ENCODE results near the gene CCDC60. TPM values are rescaled to one million over a fixed set of nuclear protein-coding genes. Genes with fewer than 3 reads are reported as not detected.

The CCDC60 gene
- total and polyA plus RNA-seq, 12 donors: not detected

DNA sequence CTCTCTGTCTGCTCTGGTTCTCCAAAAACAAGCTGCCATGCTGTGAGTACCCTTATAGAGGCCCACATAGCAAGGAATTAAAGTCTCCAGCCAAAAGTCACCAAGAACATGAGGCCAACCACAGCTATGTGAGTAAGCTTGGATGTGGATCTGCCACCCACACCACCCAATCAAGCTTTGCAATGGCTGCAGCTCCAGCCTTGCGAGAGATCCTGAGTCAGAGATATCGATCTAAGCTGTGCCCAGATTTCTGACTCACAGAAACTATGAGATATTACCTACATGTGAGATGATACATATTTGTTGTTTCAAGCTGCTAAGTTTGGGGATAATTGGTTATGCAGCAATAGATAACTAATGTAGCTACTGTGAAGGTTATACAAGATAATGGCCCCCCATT lies 243.6 kb downstream of the CCDC60 start:
- Histone ChIP-seq H3K36me3 (replicated peaks in 1 of 2) (no peaks in the 10 kb centered on the region), H3K4me1 (replicated peaks in 1 of 2) (no peaks in the 10 kb centered on the region), H3K9me3 (replicated peaks in 1 of 3) (no peaks in the 10 kb centered on the region), H3K27me3 (no peaks in the 10 kb centered on the region), H3K27ac (no peak overlapping the region), H3K4me3 (no peak overlapping the region)
- intact Hi-C loops (cut with DNase I): no loop called here
- TF ChIP-seq POLR2A (IDR thresholded peaks at IDR 0.05): no peak
- TF ChIP-seq, protein P1, sequence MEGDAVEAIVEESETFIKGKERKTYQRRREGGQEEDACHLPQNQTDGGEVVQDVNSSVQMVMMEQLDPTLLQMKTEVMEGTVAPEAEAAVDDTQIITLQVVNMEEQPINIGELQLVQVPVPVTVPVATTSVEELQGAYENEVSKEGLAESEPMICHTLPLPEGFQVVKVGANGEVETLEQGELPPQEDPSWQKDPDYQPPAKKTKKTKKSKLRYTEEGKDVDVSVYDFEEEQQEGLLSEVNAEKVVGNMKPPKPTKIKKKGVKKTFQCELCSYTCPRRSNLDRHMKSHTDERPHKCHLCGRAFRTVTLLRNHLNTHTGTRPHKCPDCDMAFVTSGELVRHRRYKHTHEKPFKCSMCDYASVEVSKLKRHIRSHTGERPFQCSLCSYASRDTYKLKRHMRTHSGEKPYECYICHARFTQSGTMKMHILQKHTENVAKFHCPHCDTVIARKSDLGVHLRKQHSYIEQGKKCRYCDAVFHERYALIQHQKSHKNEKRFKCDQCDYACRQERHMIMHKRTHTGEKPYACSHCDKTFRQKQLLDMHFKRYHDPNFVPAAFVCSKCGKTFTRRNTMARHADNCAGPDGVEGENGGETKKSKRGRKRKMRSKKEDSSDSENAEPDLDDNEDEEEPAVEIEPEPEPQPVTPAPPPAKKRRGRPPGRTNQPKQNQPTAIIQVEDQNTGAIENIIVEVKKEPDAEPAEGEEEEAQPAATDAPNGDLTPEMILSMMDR (IDR thresholded peaks at IDR 0.05): no peak
- DNase-seq: peak in 5 of 7 donors; percentile 28 to 62 (median 45)
- 50 to 65% (median 54%) methylated on average over 2 of the region's 2 CpGs; no CpG with 5 or more reads in 1 of the 4 donors for WGBS, 4 donors

- H3K4me3 ChIP-seq: no peak overlapping the region
- H3K27ac ChIP-seq: no peak overlapping the region
- TF ChIP-seq, protein P1 (IDR thresholded peaks at IDR 0.05): no peak
- no peak for TF ChIP-seq POLR2A (IDR thresholded peaks at IDR 0.05)
- H3K9me3 ChIP-seq (replicated peaks in 1 of 3): no peaks in the 10 kb centered on the region
- H3K27me3 ChIP-seq: peaks cover 13% of the 10 kb centered on the region
- DNase-seq: no peak
- intact Hi-C loops (cut with DNase I): no loop called here
- H3K4me1 ChIP-seq (replicated peaks in 1 of 2): peaks cover 0 to 5% of the 10 kb centered on the region in 2 donors
- H3K36me3 ChIP-seq (replicated peaks in 1 of 2): no peaks in the 10 kb centered on the region
- 45 to 63% (median 56%) methylated on average over 1 of the region's 1 CpG for WGBS, 4 donors
Measured at GRCh38 chr12:119589097-119589496, 254.6 kb downstream of the CCDC60 start.

DNA sequence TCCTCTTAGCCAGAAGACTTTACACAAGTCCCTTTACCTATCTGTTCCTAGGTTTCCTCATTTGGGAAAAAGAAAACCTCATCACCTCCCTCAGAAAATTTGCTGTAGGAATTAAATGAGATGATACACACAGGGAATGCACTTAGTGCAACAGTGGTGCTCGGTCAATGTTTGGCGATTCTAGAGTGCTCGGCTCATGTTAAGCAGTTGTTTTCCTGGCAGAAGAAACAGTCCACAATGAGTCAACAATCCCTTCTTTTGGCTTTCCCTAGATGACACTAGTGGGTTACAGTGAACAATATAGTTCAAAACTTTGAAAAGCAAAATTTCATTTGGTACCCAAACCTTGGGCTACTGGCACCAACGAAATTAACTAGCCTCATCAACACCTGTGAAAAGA lies 255.1 kb downstream of the CCDC60 start:
- no peak for TF ChIP-seq POLR2A (IDR thresholded peaks at IDR 0.05)
- TF ChIP-seq, protein P1 (IDR thresholded peaks at IDR 0.05): no peak
- H3K27me3 ChIP-seq: peaks cover 18% of the 10 kb centered on the region

More for the DNA sequence above, 255.1 kb downstream of the CCDC60 start:
- no peak overlapping the region for H3K4me3 ChIP-seq
- H3K9me3 ChIP-seq (replicated peaks in 1 of 3): no peaks in the 10 kb centered on the region
- no peaks in the 10 kb centered on the region for H3K36me3 ChIP-seq (replicated peaks in 1 of 2)
- intact Hi-C loops (cut with DNase I): no loop called here
- peaks cover 0 to 5% of the 10 kb centered on the region in 2 donors for H3K4me1 ChIP-seq (replicated peaks in 1 of 2)
- WGBS, 4 donors: 68 to 80% (median 74%) methylated on average over 4 of the region's 4 CpGs
- no peak overlapping the region for H3K27ac ChIP-seq
- DNase-seq: no peak

Other genes starting within 250 kb of the CCDC60 start
- gene HSPB8, start 155.8 kb upstream of the CCDC60 start, total RNA-seq: 10 to 100 TPM in 6 of 9 donors, 1 to 10 TPM in 3; 4.0 to 27.8 (median 14.0) TPM
- 10 to 100 TPM in 2 of 3 donors, 1 to 10 TPM in 1; 8.6 to 15.6 (median 10.2) TPM for gene HSPB8, start 155.8 kb upstream of the CCDC60 start, polyA plus RNA-seq

All from adrenal gland (tissue), 12 donors.